ENCODE measurements around the gene CROCC2. TPM values are rescaled to one million over a fixed set of nuclear protein-coding genes. Genes with fewer than 3 reads are reported as not detected.

The CROCC2 gene
- total RNA-seq (ENCODE audit: unreplicated experiment) = not detected
- long read RNA-seq = 0 reads

DNA sequence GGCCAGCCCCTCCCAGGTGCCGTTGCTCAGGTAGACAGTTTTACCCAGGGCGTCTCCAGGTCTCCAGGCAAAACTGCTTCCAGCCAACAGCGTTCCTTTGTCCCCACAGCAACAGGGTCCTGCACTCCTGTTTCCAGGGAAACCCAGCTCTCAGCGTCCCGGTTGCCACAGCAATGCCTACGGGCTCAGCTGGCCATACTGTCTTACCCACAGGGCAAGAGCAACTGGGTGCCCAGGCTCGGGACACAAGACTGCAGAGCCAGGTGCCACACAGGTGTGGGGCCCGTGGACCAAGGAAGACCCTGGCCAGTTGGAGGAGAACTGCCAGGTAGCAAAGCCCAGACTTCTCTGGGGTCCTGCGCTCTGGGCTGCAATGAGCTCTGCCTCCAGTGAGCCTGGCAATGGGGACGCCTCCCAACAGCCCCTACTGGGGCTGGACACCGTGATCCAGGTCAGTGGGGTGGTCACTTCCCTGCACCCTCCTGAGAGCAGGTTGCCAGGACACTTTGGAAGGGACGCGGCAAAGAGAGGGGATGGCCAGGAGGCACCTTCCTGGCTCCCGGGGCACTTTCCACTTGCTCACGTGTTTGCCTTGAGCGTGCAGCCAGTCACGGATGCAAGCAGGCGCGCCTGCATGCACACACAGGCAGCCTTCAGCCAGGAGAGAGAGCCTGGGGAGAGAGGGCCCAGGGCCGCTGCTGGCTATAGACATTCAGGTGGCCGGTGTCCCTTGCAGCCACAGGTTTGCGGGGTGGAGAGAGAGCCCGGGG lies at the start of gene CROCC2:
Gene CROCC2, plus strand, starts transcription at position 196 of the 770 bp plus-strand sequence. Its CDS starts 178 bp downstream, at position 374.
- H3K27me3 Mint-ChIP-seq (ENCODE audit: unreplicated experiment) = peaks cover 7% of the 10 kb centered on the region
- no peaks in the 10 kb centered on the region for H3K36me3 Mint-ChIP-seq (ENCODE audit: low read depth, unreplicated experiment)
- DNase-seq (ENCODE audit: low spot score) = no peak
- no peak within 1 kb of the TSS for H3K4me3 Mint-ChIP-seq (ENCODE audit: unreplicated experiment)
- TF ChIP-seq, protein P1, sequence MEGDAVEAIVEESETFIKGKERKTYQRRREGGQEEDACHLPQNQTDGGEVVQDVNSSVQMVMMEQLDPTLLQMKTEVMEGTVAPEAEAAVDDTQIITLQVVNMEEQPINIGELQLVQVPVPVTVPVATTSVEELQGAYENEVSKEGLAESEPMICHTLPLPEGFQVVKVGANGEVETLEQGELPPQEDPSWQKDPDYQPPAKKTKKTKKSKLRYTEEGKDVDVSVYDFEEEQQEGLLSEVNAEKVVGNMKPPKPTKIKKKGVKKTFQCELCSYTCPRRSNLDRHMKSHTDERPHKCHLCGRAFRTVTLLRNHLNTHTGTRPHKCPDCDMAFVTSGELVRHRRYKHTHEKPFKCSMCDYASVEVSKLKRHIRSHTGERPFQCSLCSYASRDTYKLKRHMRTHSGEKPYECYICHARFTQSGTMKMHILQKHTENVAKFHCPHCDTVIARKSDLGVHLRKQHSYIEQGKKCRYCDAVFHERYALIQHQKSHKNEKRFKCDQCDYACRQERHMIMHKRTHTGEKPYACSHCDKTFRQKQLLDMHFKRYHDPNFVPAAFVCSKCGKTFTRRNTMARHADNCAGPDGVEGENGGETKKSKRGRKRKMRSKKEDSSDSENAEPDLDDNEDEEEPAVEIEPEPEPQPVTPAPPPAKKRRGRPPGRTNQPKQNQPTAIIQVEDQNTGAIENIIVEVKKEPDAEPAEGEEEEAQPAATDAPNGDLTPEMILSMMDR (IDR thresholded peaks at IDR 0.05; ENCODE audit: unreplicated experiment) = no peak
- H3K27ac Mint-ChIP-seq (ENCODE audit: unreplicated experiment) = no peak within 1 kb of the TSS
- H3K9me3 Mint-ChIP-seq (ENCODE audit: unreplicated experiment) = no peaks in the 10 kb centered on the region
- no peaks in the 10 kb centered on the region for H3K4me1 Mint-ChIP-seq (ENCODE audit: unreplicated experiment)

DNA sequence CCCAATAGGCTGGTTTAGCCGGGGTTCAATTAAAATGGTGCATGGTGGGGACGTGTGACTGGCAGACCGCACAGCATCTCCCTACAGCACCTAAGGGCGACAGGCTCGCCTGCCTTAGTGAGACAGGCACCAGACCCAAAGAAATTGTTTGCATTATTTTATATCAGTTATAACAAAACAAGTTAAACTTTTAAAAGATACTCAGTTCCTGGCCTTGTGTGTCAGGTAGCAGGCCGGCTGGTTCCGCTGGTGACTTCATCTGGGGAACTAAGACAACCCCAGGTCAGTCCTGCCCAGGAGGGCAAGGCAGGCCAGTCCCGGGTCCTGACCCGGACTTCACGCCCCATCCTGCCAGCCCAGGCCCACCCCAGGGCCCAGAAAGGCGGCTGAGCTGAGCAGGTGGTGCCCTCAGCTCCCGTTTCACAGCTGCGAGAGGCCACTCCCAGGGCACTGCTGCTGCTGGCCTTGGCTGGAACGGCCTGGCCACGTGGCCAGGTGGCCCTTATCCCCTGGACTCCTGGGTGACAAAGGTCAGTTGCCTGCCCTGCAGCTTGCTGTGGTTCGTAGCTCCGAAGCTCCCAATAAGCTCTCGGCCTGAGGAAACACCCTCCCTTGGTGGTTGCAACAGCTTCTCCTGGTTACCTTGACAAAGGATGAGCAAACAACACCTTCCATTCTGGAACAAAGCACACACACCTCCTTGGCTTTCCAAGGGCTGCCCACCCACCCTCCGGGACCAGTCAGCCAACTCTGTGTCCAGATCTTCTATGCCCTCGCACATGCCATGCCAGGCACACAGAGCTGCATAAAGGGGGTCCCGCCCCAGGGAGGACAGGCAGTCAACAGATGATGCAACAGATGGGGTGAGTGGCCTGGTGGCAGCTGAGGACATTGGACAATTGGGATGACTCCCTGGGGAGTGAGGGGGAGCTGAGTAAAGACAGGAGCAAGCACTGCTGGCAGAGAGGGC lies 48.8 kb upstream of the CROCC2 start:
- peaks cover 8% of the 10 kb centered on the region for H3K36me3 Mint-ChIP-seq (ENCODE audit: low read depth, unreplicated experiment)
- peaks cover 5% of the 10 kb centered on the region for H3K9me3 Mint-ChIP-seq (ENCODE audit: unreplicated experiment)
- no peak overlapping the region for H3K27ac Mint-ChIP-seq (ENCODE audit: unreplicated experiment)
- no peaks in the 10 kb centered on the region for H3K4me1 Mint-ChIP-seq (ENCODE audit: unreplicated experiment)
- H3K27me3 Mint-ChIP-seq (ENCODE audit: unreplicated experiment) = peaks cover 10% of the 10 kb centered on the region
- TF ChIP-seq, protein P1 (IDR thresholded peaks at IDR 0.05; ENCODE audit: unreplicated experiment) = no peak
- no peak for DNase-seq (ENCODE audit: low spot score)
- H3K4me3 Mint-ChIP-seq (ENCODE audit: unreplicated experiment) = no peak overlapping the region

DNA sequence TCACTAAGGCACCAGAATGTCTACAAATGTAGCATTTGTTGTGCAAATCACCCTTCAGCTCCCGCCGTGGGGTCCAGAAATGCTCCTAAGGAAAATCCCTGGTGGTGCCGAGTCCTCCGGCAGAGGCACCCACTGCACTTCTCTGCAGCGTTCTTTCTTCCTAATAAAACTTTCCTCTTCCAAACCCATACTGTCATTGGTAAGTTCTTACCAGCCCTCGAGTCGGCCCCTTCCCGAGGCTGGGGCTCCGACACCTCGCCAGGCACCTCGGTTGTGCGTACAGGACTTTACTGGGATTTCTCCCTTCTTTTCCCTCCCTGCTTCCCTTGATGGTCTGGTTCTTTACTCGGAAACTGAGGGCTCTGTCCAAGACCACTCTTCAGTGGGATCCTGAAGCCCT lies 47.8 kb upstream of the CROCC2 start:
- Mint-ChIP-seq H3K27ac (ENCODE audit: unreplicated experiment) (no peak overlapping the region), H3K4me3 (ENCODE audit: unreplicated experiment) (no peak overlapping the region), H3K36me3 (ENCODE audit: low read depth, unreplicated experiment) (peaks cover 6% of the 10 kb centered on the region), H3K27me3 (ENCODE audit: unreplicated experiment) (peaks cover 10% of the 10 kb centered on the region), H3K4me1 (ENCODE audit: unreplicated experiment) (no peaks in the 10 kb centered on the region), H3K9me3 (ENCODE audit: unreplicated experiment) (peaks cover 5% of the 10 kb centered on the region)
- DNase-seq (ENCODE audit: low spot score) = no peak
- TF ChIP-seq, protein P1 (IDR thresholded peaks at IDR 0.05; ENCODE audit: unreplicated experiment) = no peak

DNA sequence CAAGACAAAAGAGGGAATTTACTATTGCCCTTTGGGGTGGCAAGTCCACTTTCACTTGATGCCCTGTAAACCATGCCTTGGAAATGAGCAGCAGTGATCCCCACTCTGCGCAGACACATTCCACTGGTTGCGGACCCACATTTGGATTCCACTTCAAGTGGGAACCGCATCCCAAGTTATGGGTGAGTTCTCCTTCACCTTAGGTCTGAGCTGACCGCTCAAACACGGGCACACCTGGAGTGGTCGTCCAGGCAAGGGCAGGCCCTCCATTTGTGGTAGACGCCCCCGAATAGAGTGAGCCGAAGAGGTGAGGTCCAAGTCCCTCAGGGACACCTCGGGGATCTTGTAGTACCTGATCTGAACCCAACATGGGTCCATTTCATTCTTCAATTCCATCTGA lies 47.3 kb upstream of the CROCC2 start:
- no peaks in the 10 kb centered on the region for H3K4me1 Mint-ChIP-seq (ENCODE audit: unreplicated experiment)
- TF ChIP-seq, protein P1 (IDR thresholded peaks at IDR 0.05; ENCODE audit: unreplicated experiment) = no peak
- H3K9me3 Mint-ChIP-seq (ENCODE audit: unreplicated experiment) = peaks cover 5% of the 10 kb centered on the region
- H3K27ac Mint-ChIP-seq (ENCODE audit: unreplicated experiment) = no peak overlapping the region
- peaks cover 10% of the 10 kb centered on the region for H3K27me3 Mint-ChIP-seq (ENCODE audit: unreplicated experiment)
- no peak overlapping the region for H3K4me3 Mint-ChIP-seq (ENCODE audit: unreplicated experiment)
- no peak for DNase-seq (ENCODE audit: low spot score)
- peaks cover 4% of the 10 kb centered on the region for H3K36me3 Mint-ChIP-seq (ENCODE audit: low read depth, unreplicated experiment)
